ENCODE results near the gene EDEM3.

The EDEM3 gene

GRCh38 chr1:184669391-184669790 lies 85.3 kb downstream of the EDEM3 start:
- Histone ChIP-seq H4K8ac (ENCODE audit: low read depth, low read length) (no peak overlapping the region), H2BK12ac (ENCODE audit: low read length) (no peak overlapping the region), H3K9ac (ENCODE audit: low read depth, low read length, poor library complexity) (no peak overlapping the region), H3K4me1 (ENCODE audit: control insufficient read depth in 2 of 2, insufficient read depth in 1 of 2, low read depth in 1 of 2, low read length in 2 of 2) (peaks cover 10 to 17% of the 10 kb centered on the region in 2 donors), H3K4me3 (ENCODE audit: low read length in 2 of 2) (no peak overlapping the region), H2AFZ (ENCODE audit: low read length) (no peak overlapping the region), H3K4me2 (ENCODE audit: insufficient read depth, low read length, poor library complexity, severe bottlenecking) (no peak overlapping the region), H3K36me3 (replicated peaks in 1 of 2; ENCODE audit: control insufficient read depth in 2 of 2, insufficient read depth in 2 of 2, low read length in 2 of 2) (no peaks in the 10 kb centered on the region), H3K23ac (ENCODE audit: low read depth, low read length, poor library complexity) (no peak overlapping the region), H3K79me1 (ENCODE audit: low read depth, low read length) (no peaks in the 10 kb centered on the region), H2BK15ac (ENCODE audit: low read length) (no peak overlapping the region), H3K27me3 (ENCODE audit: control insufficient read depth in 3 of 3, insufficient read depth in 3 of 3, low read depth in 1 of 3, low read length in 3 of 3) (peaks cover 0 to 68% (median 0%) of the 10 kb centered on the region in 3 experiments), H2AK5ac (ENCODE audit: low read depth, low read length) (no peak overlapping the region), H2BK5ac (ENCODE audit: low read length) (no peak overlapping the region), H3K18ac (ENCODE audit: low read length) (no peak overlapping the region), H3K27ac (replicated peaks; ENCODE audit: low read length) (no peak overlapping the region), H3K14ac (ENCODE audit: low read length) (no peak overlapping the region), H3K9me3 (replicated peaks in 1 of 2; ENCODE audit: control insufficient read depth in 2 of 2, insufficient read depth in 1 of 2, low read depth in 1 of 2, low read length in 2 of 2) (no peaks in the 10 kb centered on the region), H2BK120ac (ENCODE audit: low read depth, low read length) (no peak overlapping the region), H3K4ac (ENCODE audit: low read length) (no peak overlapping the region), H4K91ac (ENCODE audit: low read depth, low read length, poor library complexity) (no peak overlapping the region)
- WGBS, 2 donors (ENCODE audit: extremely low coverage in 2 of 2, insufficient read length in 2 of 2, insufficient replicate concordance in 1 of 2), result no CpG with 5 or more reads among the region's 1 CpG
- no peak for DNase-seq (ENCODE audit: low spot score)

GRCh38 chr1:184665360-184665759 lies 89.3 kb downstream of the EDEM3 start:
- H3K14ac ChIP-seq (ENCODE audit: low read length), result no peak overlapping the region
- no peak overlapping the region for H4K91ac ChIP-seq (ENCODE audit: low read depth, low read length, poor library complexity)
- no peak overlapping the region for H2BK5ac ChIP-seq (ENCODE audit: low read length)
- peaks cover 0 to 69% (median 0%) of the 10 kb centered on the region in 3 experiments for H3K27me3 ChIP-seq (ENCODE audit: control insufficient read depth in 3 of 3, insufficient read depth in 3 of 3, low read depth in 1 of 3, low read length in 3 of 3)
- no peak overlapping the region for H3K18ac ChIP-seq (ENCODE audit: low read length)
- H3K9ac ChIP-seq (ENCODE audit: low read depth, low read length, poor library complexity), result no peak overlapping the region
- H3K4me1 ChIP-seq (ENCODE audit: control insufficient read depth in 2 of 2, insufficient read depth in 1 of 2, low read depth in 1 of 2, low read length in 2 of 2), result peaks cover 8 to 24% of the 10 kb centered on the region in 2 donors
- H2BK120ac ChIP-seq (ENCODE audit: low read depth, low read length), result no peak overlapping the region
- H2AFZ ChIP-seq (ENCODE audit: low read length), result no peak overlapping the region
- H3K4me2 ChIP-seq (ENCODE audit: insufficient read depth, low read length, poor library complexity, severe bottlenecking), result no peak overlapping the region
- no peak overlapping the region for H3K23ac ChIP-seq (ENCODE audit: low read depth, low read length, poor library complexity)
- no peaks in the 10 kb centered on the region for H3K9me3 ChIP-seq (replicated peaks in 1 of 2; ENCODE audit: control insufficient read depth in 2 of 2, insufficient read depth in 1 of 2, low read depth in 1 of 2, low read length in 2 of 2)
- H3K79me1 ChIP-seq (ENCODE audit: low read depth, low read length), result no peaks in the 10 kb centered on the region
- H3K4me3 ChIP-seq (ENCODE audit: low read length in 2 of 2), result no peak overlapping the region
- H3K36me3 ChIP-seq (replicated peaks in 1 of 2; ENCODE audit: control insufficient read depth in 2 of 2, insufficient read depth in 2 of 2, low read length in 2 of 2), result no peaks in the 10 kb centered on the region
- no peak overlapping the region for H3K27ac ChIP-seq (replicated peaks; ENCODE audit: low read length)
- H2BK15ac ChIP-seq (ENCODE audit: low read length), result no peak overlapping the region
- no peak overlapping the region for H2BK12ac ChIP-seq (ENCODE audit: low read length)
- no peak overlapping the region for H4K8ac ChIP-seq (ENCODE audit: low read depth, low read length)
- H3K4ac ChIP-seq (ENCODE audit: low read length), result no peak overlapping the region
- no peak for DNase-seq (ENCODE audit: low spot score)
- H2AK5ac ChIP-seq (ENCODE audit: low read depth, low read length), result no peak overlapping the region
- WGBS, 2 donors (ENCODE audit: extremely low coverage in 2 of 2, insufficient read length in 2 of 2, insufficient replicate concordance in 1 of 2), result no CpG with 5 or more reads among the region's 6 CpGs

- Histone ChIP-seq H2BK12ac (ENCODE audit: low read length) (peak overlapping the region; percentile 98), H3K4me1 (ENCODE audit: control insufficient read depth in 2 of 2, insufficient read depth in 1 of 2, low read depth in 1 of 2, low read length in 2 of 2) (peaks cover 6 to 23% of the 10 kb centered on the region in 2 donors), H3K27me3 (ENCODE audit: control insufficient read depth in 3 of 3, insufficient read depth in 3 of 3, low read depth in 1 of 3, low read length in 3 of 3) (peaks cover 0 to 65% (median 0%) of the 10 kb centered on the region in 3 experiments), H3K4me3 (ENCODE audit: low read length in 2 of 2) (no peak overlapping the region), H3K4ac (ENCODE audit: low read length) (no peak overlapping the region), H3K9ac (ENCODE audit: low read depth, low read length, poor library complexity) (no peak overlapping the region), H2AK5ac (ENCODE audit: low read depth, low read length) (peak overlapping the region; percentile 94), H2AFZ (ENCODE audit: low read length) (peak overlapping the region; percentile 89), H3K23ac (ENCODE audit: low read depth, low read length, poor library complexity) (peak overlapping the region; percentile 4), H4K8ac (ENCODE audit: low read depth, low read length) (no peak overlapping the region), H3K14ac (ENCODE audit: low read length) (no peak overlapping the region), H3K9me3 (replicated peaks in 1 of 2; ENCODE audit: control insufficient read depth in 2 of 2, insufficient read depth in 1 of 2, low read depth in 1 of 2, low read length in 2 of 2) (no peaks in the 10 kb centered on the region), H3K36me3 (replicated peaks in 1 of 2; ENCODE audit: control insufficient read depth in 2 of 2, insufficient read depth in 2 of 2, low read length in 2 of 2) (no peaks in the 10 kb centered on the region), H3K79me1 (ENCODE audit: low read depth, low read length) (no peaks in the 10 kb centered on the region), H2BK5ac (ENCODE audit: low read length) (peak overlapping the region; percentile 62), H3K4me2 (ENCODE audit: insufficient read depth, low read length, poor library complexity, severe bottlenecking) (no peak overlapping the region), H3K18ac (ENCODE audit: low read length) (peak overlapping the region; percentile 91), H3K27ac (replicated peaks; ENCODE audit: low read length) (no peak overlapping the region), H4K91ac (ENCODE audit: low read depth, low read length, poor library complexity) (no peak overlapping the region), H2BK120ac (ENCODE audit: low read depth, low read length) (peak overlapping the region; percentile 56), H2BK15ac (ENCODE audit: low read length) (peak overlapping the region; percentile 96)
- WGBS, 2 donors (ENCODE audit: extremely low coverage in 2 of 2, insufficient read length in 2 of 2, insufficient replicate concordance in 1 of 2), result no CpG with 5 or more reads among the region's 15 CpGs
- no peak for DNase-seq (ENCODE audit: low spot score)
Measured at GRCh38 chr1:184664661-184665060, 90.0 kb downstream of the EDEM3 start.

GRCh38 chr1:184664042-184664660 lies 90.5 kb downstream of the EDEM3 start:
- Histone ChIP-seq H3K27me3 (ENCODE audit: control insufficient read depth in 3 of 3, insufficient read depth in 3 of 3, low read depth in 1 of 3, low read length in 3 of 3) (peaks cover 0 to 65% (median 0%) of the 10 kb centered on the region in 3 experiments), H3K14ac (ENCODE audit: low read length) (peak overlapping the region; percentile 65), H3K79me1 (ENCODE audit: low read depth, low read length) (no peaks in the 10 kb centered on the region), H2BK5ac (ENCODE audit: low read length) (peak overlapping the region; percentile 62), H3K9ac (ENCODE audit: low read depth, low read length, poor library complexity) (no peak overlapping the region), H3K9me3 (replicated peaks in 1 of 2; ENCODE audit: control insufficient read depth in 2 of 2, insufficient read depth in 1 of 2, low read depth in 1 of 2, low read length in 2 of 2) (no peaks in the 10 kb centered on the region), H2BK120ac (ENCODE audit: low read depth, low read length) (peak overlapping the region; percentile 56), H3K4me3 (ENCODE audit: low read length in 2 of 2) (peak overlapping the region in 1 of 2 donors; percentile 20), H2BK12ac (ENCODE audit: low read length) (peak overlapping the region; percentile 98), H3K4me2 (ENCODE audit: insufficient read depth, low read length, poor library complexity, severe bottlenecking) (no peak overlapping the region), H3K36me3 (replicated peaks in 1 of 2; ENCODE audit: control insufficient read depth in 2 of 2, insufficient read depth in 2 of 2, low read length in 2 of 2) (no peaks in the 10 kb centered on the region), H4K8ac (ENCODE audit: low read depth, low read length) (no peak overlapping the region), H4K91ac (ENCODE audit: low read depth, low read length, poor library complexity) (no peak overlapping the region), H3K4ac (ENCODE audit: low read length) (no peak overlapping the region), H3K4me1 (ENCODE audit: control insufficient read depth in 2 of 2, insufficient read depth in 1 of 2, low read depth in 1 of 2, low read length in 2 of 2) (peaks cover 5 to 22% of the 10 kb centered on the region in 2 donors), H2BK15ac (ENCODE audit: low read length) (peak overlapping the region; percentile 96), H3K18ac (ENCODE audit: low read length) (peak overlapping the region; percentile 91), H2AK5ac (ENCODE audit: low read depth, low read length) (peak overlapping the region; percentile 94), H3K23ac (ENCODE audit: low read depth, low read length, poor library complexity) (peak overlapping the region; percentile 4), H3K27ac (replicated peaks; ENCODE audit: low read length) (no peak overlapping the region), H2AFZ (ENCODE audit: low read length) (peak overlapping the region; percentile 89)
- WGBS, 2 donors (ENCODE audit: extremely low coverage in 2 of 2, insufficient read length in 2 of 2, insufficient replicate concordance in 1 of 2), result no CpG with 5 or more reads among the region's 40 CpGs
- peak; percentile 80 for DNase-seq (ENCODE audit: low spot score)
